ENCODE measurements around the gene CELF4.

The CELF4 gene

GRCh38 chr18:37400802-37401201, 164.8 kb downstream of the CELF4 start:
- Mint-ChIP-seq H3K27me3 (peaks cover 3% of the 10 kb centered on the region), H3K9me3 (no peaks in the 10 kb centered on the region), H3K4me3 (no peak overlapping the region), H3K4me1 (no peaks in the 10 kb centered on the region), H3K36me3 (ENCODE audit: low read depth) (no peaks in the 10 kb centered on the region), H3K27ac (no peak overlapping the region)
- ATAC-seq (no peak), DNase-seq (no peak)

- H3K27ac Mint-ChIP-seq: no peak overlapping the region
- H3K4me1 Mint-ChIP-seq: no peaks in the 10 kb centered on the region
- ATAC-seq (no peak), DNase-seq (no peak)
- H3K9me3 Mint-ChIP-seq: no peaks in the 10 kb centered on the region
- no peak overlapping the region for H3K4me3 Mint-ChIP-seq
- peaks cover 12% of the 10 kb centered on the region for H3K27me3 Mint-ChIP-seq
- H3K36me3 Mint-ChIP-seq (ENCODE audit: low read depth): no peaks in the 10 kb centered on the region
Measured at GRCh38 chr18:37398248-37398920, 167.2 kb downstream of the CELF4 start.

- no peak overlapping the region for H3K27ac Mint-ChIP-seq
- no peaks in the 10 kb centered on the region for H3K9me3 Mint-ChIP-seq
- no peaks in the 10 kb centered on the region for H3K4me1 Mint-ChIP-seq
- no peak overlapping the region for H3K4me3 Mint-ChIP-seq
- ATAC-seq: no peak
- no peaks in the 10 kb centered on the region for H3K36me3 Mint-ChIP-seq (ENCODE audit: low read depth)
- DNase-seq: no peak
- H3K27me3 Mint-ChIP-seq: peaks cover 18% of the 10 kb centered on the region
Measured at GRCh38 chr18:37397814-37398213, 167.8 kb downstream of the CELF4 start.

GRCh38 chr18:37396971-37397720, 168.5 kb downstream of the CELF4 start:
- no peak for DNase-seq
- Mint-ChIP-seq H3K27me3 (peaks cover 22% of the 10 kb centered on the region), H3K9me3 (no peaks in the 10 kb centered on the region), H3K27ac (no peak overlapping the region), H3K36me3 (ENCODE audit: low read depth) (no peaks in the 10 kb centered on the region), H3K4me1 (no peaks in the 10 kb centered on the region), H3K4me3 (no peak overlapping the region)
- no peak for ATAC-seq

GRCh38 chr18:37395631-37396030, 170.0 kb downstream of the CELF4 start:
- peaks cover 25% of the 10 kb centered on the region for H3K27me3 Mint-ChIP-seq
- H3K36me3 Mint-ChIP-seq (ENCODE audit: low read depth): no peaks in the 10 kb centered on the region
- no peak overlapping the region for H3K27ac Mint-ChIP-seq
- DNase-seq (no peak), ATAC-seq (no peak)
- no peaks in the 10 kb centered on the region for H3K4me1 Mint-ChIP-seq
- H3K9me3 Mint-ChIP-seq: no peaks in the 10 kb centered on the region
- H3K4me3 Mint-ChIP-seq: no peak overlapping the region

- ATAC-seq: no peak
- peaks cover 25% of the 10 kb centered on the region for H3K27me3 Mint-ChIP-seq
- H3K4me3 Mint-ChIP-seq: no peak overlapping the region
- H3K27ac Mint-ChIP-seq: no peak overlapping the region
- H3K9me3 Mint-ChIP-seq: no peaks in the 10 kb centered on the region
- no peaks in the 10 kb centered on the region for H3K36me3 Mint-ChIP-seq (ENCODE audit: low read depth)
- H3K4me1 Mint-ChIP-seq: no peaks in the 10 kb centered on the region
- DNase-seq: no peak
Measured at GRCh38 chr18:37395138-37395537, 170.5 kb downstream of the CELF4 start.

- Mint-ChIP-seq H3K9me3 (no peaks in the 10 kb centered on the region), H3K36me3 (ENCODE audit: low read depth) (no peaks in the 10 kb centered on the region), H3K4me1 (no peaks in the 10 kb centered on the region), H3K4me3 (no peak overlapping the region), H3K27me3 (peaks cover 25% of the 10 kb centered on the region), H3K27ac (no peak overlapping the region)
- DNase-seq (no peak), ATAC-seq (no peak)
Measured at GRCh38 chr18:37394610-37394965, 171.0 kb downstream of the CELF4 start.

GRCh38 chr18:37393945-37394609, 171.5 kb downstream of the CELF4 start:
- H3K4me1 Mint-ChIP-seq: no peaks in the 10 kb centered on the region
- no peak for DNase-seq
- no peaks in the 10 kb centered on the region for H3K36me3 Mint-ChIP-seq (ENCODE audit: low read depth)
- no peak overlapping the region for H3K27ac Mint-ChIP-seq
- peaks cover 25% of the 10 kb centered on the region for H3K27me3 Mint-ChIP-seq
- no peak overlapping the region for H3K4me3 Mint-ChIP-seq
- no peak for ATAC-seq
- no peaks in the 10 kb centered on the region for H3K9me3 Mint-ChIP-seq

- peaks cover 25% of the 10 kb centered on the region for H3K27me3 Mint-ChIP-seq
- ATAC-seq (no peak), DNase-seq (no peak)
- no peaks in the 10 kb centered on the region for H3K36me3 Mint-ChIP-seq (ENCODE audit: low read depth)
- no peaks in the 10 kb centered on the region for H3K4me1 Mint-ChIP-seq
- H3K4me3 Mint-ChIP-seq: no peak overlapping the region
- no peaks in the 10 kb centered on the region for H3K9me3 Mint-ChIP-seq
- H3K27ac Mint-ChIP-seq: no peak overlapping the region
Measured at GRCh38 chr18:37393221-37393827, 172.3 kb downstream of the CELF4 start.

- ATAC-seq (no peak), DNase-seq (no peak)
- Mint-ChIP-seq H3K27ac (no peak overlapping the region), H3K9me3 (no peaks in the 10 kb centered on the region), H3K4me1 (no peaks in the 10 kb centered on the region), H3K36me3 (ENCODE audit: low read depth) (no peaks in the 10 kb centered on the region), H3K27me3 (peaks cover 25% of the 10 kb centered on the region), H3K4me3 (no peak overlapping the region)
Measured at GRCh38 chr18:37392648-37393047, 172.9 kb downstream of the CELF4 start.

- Mint-ChIP-seq H3K27ac (no peak overlapping the region), H3K4me1 (no peaks in the 10 kb centered on the region), H3K36me3 (ENCODE audit: low read depth) (no peaks in the 10 kb centered on the region), H3K27me3 (peaks cover 25% of the 10 kb centered on the region), H3K4me3 (no peak overlapping the region), H3K9me3 (no peaks in the 10 kb centered on the region)
- ATAC-seq (peak; percentile 7), DNase-seq (no peak)
Measured at GRCh38 chr18:37391698-37392548, 173.7 kb downstream of the CELF4 start.

- peaks cover 25% of the 10 kb centered on the region for H3K27me3 Mint-ChIP-seq
- H3K4me3 Mint-ChIP-seq: no peak overlapping the region
- H3K4me1 Mint-ChIP-seq: no peaks in the 10 kb centered on the region
- H3K36me3 Mint-ChIP-seq (ENCODE audit: low read depth): no peaks in the 10 kb centered on the region
- no peak for DNase-seq
- no peak for ATAC-seq
- no peak overlapping the region for H3K27ac Mint-ChIP-seq
- no peaks in the 10 kb centered on the region for H3K9me3 Mint-ChIP-seq
Measured at GRCh38 chr18:37391156-37391555, 174.4 kb downstream of the CELF4 start.

GRCh38 chr18:37390687-37391086, 174.9 kb downstream of the CELF4 start:
- no peak overlapping the region for H3K27ac Mint-ChIP-seq
- no peak overlapping the region for H3K4me3 Mint-ChIP-seq
- no peak for ATAC-seq
- no peaks in the 10 kb centered on the region for H3K9me3 Mint-ChIP-seq
- H3K4me1 Mint-ChIP-seq: no peaks in the 10 kb centered on the region
- H3K27me3 Mint-ChIP-seq: peaks cover 22% of the 10 kb centered on the region
- DNase-seq: no peak
- H3K36me3 Mint-ChIP-seq (ENCODE audit: low read depth): no peaks in the 10 kb centered on the region

- H3K4me3 Mint-ChIP-seq: no peak overlapping the region
- H3K36me3 Mint-ChIP-seq (ENCODE audit: low read depth): no peaks in the 10 kb centered on the region
- H3K9me3 Mint-ChIP-seq: no peaks in the 10 kb centered on the region
- ATAC-seq (no peak), DNase-seq (no peak)
- no peaks in the 10 kb centered on the region for H3K4me1 Mint-ChIP-seq
- no peak overlapping the region for H3K27ac Mint-ChIP-seq
- peaks cover 18% of the 10 kb centered on the region for H3K27me3 Mint-ChIP-seq
Measured at GRCh38 chr18:37389684-37390368, 175.8 kb downstream of the CELF4 start.

All from activated naive CD8-positive, alpha-beta T cell treated with anti-CD3 and anti-CD28 coated beads, Interleukin-2, amount 50 U/mL, for 24 hours (primary cell).